Renal cortical epithelial cell (primary cell): ENCODE results near the gene PGAM5. TPM values are rescaled to one million over a fixed set of nuclear protein-coding genes. Genes with fewer than 3 reads are reported as not detected.
"Not testable (repeated sequence)": the region's sequence is repeated elsewhere in the genome, so short reads cannot be mapped to it uniquely, and the experiment has no call there.

Source experiments
- DNase-seq: peaks from one replicate; pipeline ENCODE4 v3.0.0-alpha.2; 2011; ENCODE audit warnings: low read depth
- total RNA-seq: library from RNA; depleted of rRNA; stranded (reverse); fragments of >200 nt; gene quantifications from 2 replicates; pipeline ENCODE4 v1.2.3, GENCODE V29; 2014

PGAM5 gene
- total RNA-seq, 1 donor from 2014 or later: 53.1 TPM

- no peak for DNase-seq
Measured at GRCh38 chr12:132747896-132748295, 37.3 kb downstream of the PGAM5 start.

- DNase-seq: no peak
Measured at GRCh38 chr12:132748319-132748718, 37.7 kb downstream of the PGAM5 start.

GRCh38 chr12:132753670-132754069 lies 43.0 kb downstream of the PGAM5 start:
- not testable (repeated sequence) for DNase-seq

GRCh38 chr12:132754160-132754932 lies 43.7 kb downstream of the PGAM5 start:
- DNase-seq: no peak

- not testable (repeated sequence) for DNase-seq
Measured at GRCh38 chr12:132758825-132759224, 48.2 kb downstream of the PGAM5 start.

GRCh38 chr12:132759359-132759758 lies 48.7 kb downstream of the PGAM5 start:
- no peak for DNase-seq

- peak; percentile 63 for DNase-seq
Measured at GRCh38 chr12:132761032-132761920, 50.6 kb downstream of the PGAM5 start, which contains the start of gene ANKLE2. TSS of gene ANKLE2 (minus strand) at chr12:132761832. CDS start at chr12:132761798, 34 bp downstream.

GRCh38 chr12:132761921-132762583 lies 51.4 kb downstream of the PGAM5 start:
- peak; percentile 69 for DNase-seq

- no peak for DNase-seq
Measured at GRCh38 chr12:132764231-132764630, 53.6 kb downstream of the PGAM5 start.

- DNase-seq: no peak
Measured at GRCh38 chr12:132765361-132765760, 54.7 kb downstream of the PGAM5 start.

- no peak for DNase-seq
Measured at GRCh38 chr12:132766380-132767085, 55.9 kb downstream of the PGAM5 start.

- no peak for DNase-seq
Measured at GRCh38 chr12:132771126-132771838, 60.6 kb downstream of the PGAM5 start.

Other genes with a start within 250 kb of the PGAM5 start
- 2.6 and 10.6 TPM in 2 replicates for gene FBRSL1, start 220.7 kb upstream of the PGAM5 start, total RNA-seq
- gene LRCOL1, start 100.3 kb upstream of the PGAM5 start, total RNA-seq: 0.15 TPM in 1 of 2 replicates, not detected in the other
- gene P2RX2, start 92.1 kb upstream of the PGAM5 start, total RNA-seq: not detected in 2 replicates
- gene POLE, start 23.5 kb upstream of the PGAM5 start, total RNA-seq: 13.3 and 13.7 TPM in 2 replicates
- gene PXMP2, start 23.3 kb upstream of the PGAM5 start, total RNA-seq: 10.5 and 23.1 TPM in 2 replicates
- gene ANKLE2, start 51.0 kb downstream of the PGAM5 start, total RNA-seq: 111 and 116 TPM in 2 replicates
- 93.6 and 150 TPM in 2 replicates for gene GOLGA3, start 118.0 kb downstream of the PGAM5 start, total RNA-seq
- gene CHFR, start 176.8 kb downstream of the PGAM5 start, total RNA-seq: 36.8 and 48.4 TPM in 2 replicates
- gene ZNF605, start 245.5 kb downstream of the PGAM5 start, total RNA-seq: 5.0 and 25.3 TPM in 2 replicates